ENCODE measurements around the gene MSMO1.

GRCh38 chr4:165361810-165362209, 34.3 kb downstream of the MSMO1 start:
- TF ChIP-seq CTCF (IDR thresholded peaks at IDR 0.05) (no peak), POLR2A (IDR thresholded peaks at IDR 0.05) (no peak)
